Ectodermal cell (in vitro differentiated cells): Measurements from ENCODE around the gene HMCN2.

Source experiments
- H3K27ac ChIP-seq: 2 replicates; pipeline ENCODE4 v1.7.0; 2013; ENCODE audit warnings: mild to moderate bottlenecking, low read depth, low read length; ENCODE audit not compliant: insufficient read depth, poor library complexity, severe bottlenecking
- H3K27me3 ChIP-seq: 2 replicates; pipeline ENCODE4 v1.7.0; 2013; ENCODE audit warnings: mild to moderate bottlenecking, low read length; ENCODE audit not compliant: insufficient read depth, control insufficient read depth, poor library complexity, severe bottlenecking
- H3K36me3 ChIP-seq: one replicate; pipeline ENCODE4 v1.7.0; 2013; ENCODE audit warnings: low read length; ENCODE audit not compliant: control insufficient read depth, insufficient read depth
- H3K4me1 ChIP-seq: one replicate; pipeline ENCODE4 v1.7.0; 2013; ENCODE audit warnings: low read length; ENCODE audit not compliant: control insufficient read depth, insufficient read depth
- H3K4me3 ChIP-seq: 2 replicates; pipeline ENCODE4 v1.7.0; 2013; ENCODE audit warnings: low read depth, low read length, control low read depth; ENCODE audit not compliant: insufficient read depth
- H3K9me3 ChIP-seq: 2 replicates; pipeline ENCODE4 v1.7.0; 2013; ENCODE audit warnings: mild to moderate bottlenecking, low read length, moderate library complexity; ENCODE audit not compliant: control insufficient read depth
- WGBS, 2 experiments: methylation state at CpG; one replicate each; pipeline ENCODE4 v1.1.7; 2013; ENCODE audit warnings: missing lambda C conversion rate in 2 of 2; 5-methylcytosine and 5-hydroxymethylcytosine counted together

Gene HMCN2

GRCh38 chr9:130283539-130284248 is 18.1 kb downstream of the HMCN2 start:
- H3K4me1 ChIP-seq = no peaks in the 10 kb centered on the region
- no peak overlapping the region for H3K4me3 ChIP-seq
- H3K27me3 ChIP-seq = no peaks in the 10 kb centered on the region
- H3K27ac ChIP-seq = no peak overlapping the region
- no peaks in the 10 kb centered on the region for H3K36me3 ChIP-seq
- H3K9me3 ChIP-seq = no peaks in the 10 kb centered on the region
- 90 to 91% methylated on average over 4 of the region's 4 CpGs for WGBS, 2 experiments

GRCh38 chr9:130284249-130284625 is 18.7 kb downstream of the HMCN2 start:
- Histone ChIP-seq H3K4me1 (no peaks in the 10 kb centered on the region), H3K9me3 (no peaks in the 10 kb centered on the region), H3K36me3 (no peaks in the 10 kb centered on the region), H3K27ac (no peak overlapping the region), H3K4me3 (no peak overlapping the region), H3K27me3 (no peaks in the 10 kb centered on the region)
- 83 to 85% methylated on average over 10 of the region's 10 CpGs for WGBS, 2 experiments

DNA sequence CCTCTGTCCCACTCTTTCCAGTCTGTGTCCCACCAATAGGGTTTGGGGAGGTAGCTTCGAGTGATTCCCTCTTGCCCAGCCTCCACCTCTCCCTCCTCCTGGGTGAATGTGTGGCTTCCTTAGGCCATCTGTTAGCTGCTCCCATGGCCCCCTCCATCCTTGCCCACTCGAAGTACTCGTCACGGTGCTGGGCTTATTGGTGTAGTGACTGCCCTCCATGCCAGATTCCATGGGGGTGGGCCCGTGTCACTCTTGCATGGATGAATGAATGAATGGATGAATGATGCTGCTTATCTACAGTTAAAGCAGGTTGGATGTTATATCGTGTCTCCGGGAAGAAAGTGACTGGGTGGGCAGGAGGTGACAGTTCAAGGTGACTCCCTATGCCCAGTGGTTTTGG is 19.1 kb downstream of the HMCN2 start:
- H3K9me3 ChIP-seq = no peaks in the 10 kb centered on the region
- WGBS, 2 experiments = 92 to 95% methylated on average over 7 of the region's 7 CpGs
- H3K4me3 ChIP-seq = no peak overlapping the region
- no peak overlapping the region for H3K27ac ChIP-seq
- no peaks in the 10 kb centered on the region for H3K27me3 ChIP-seq
- H3K36me3 ChIP-seq = no peaks in the 10 kb centered on the region
- no peaks in the 10 kb centered on the region for H3K4me1 ChIP-seq

GRCh38 chr9:130285271-130285670 is 19.7 kb downstream of the HMCN2 start:
- Histone ChIP-seq H3K4me3 (no peak overlapping the region), H3K36me3 (no peaks in the 10 kb centered on the region), H3K27ac (no peak overlapping the region), H3K9me3 (no peaks in the 10 kb centered on the region), H3K27me3 (no peaks in the 10 kb centered on the region), H3K4me1 (no peaks in the 10 kb centered on the region)
- WGBS, 2 experiments = 82 to 84% methylated on average over 9 of the region's 9 CpGs

- Histone ChIP-seq H3K27me3 (no peaks in the 10 kb centered on the region), H3K27ac (no peak overlapping the region)
- WGBS, 2 experiments = 90 to 91% methylated on average over 17 of the region's 17 CpGs
These were observed 20.7 kb downstream of the HMCN2 start for GRCh38 chr9:130286072-130286770.

DNA sequence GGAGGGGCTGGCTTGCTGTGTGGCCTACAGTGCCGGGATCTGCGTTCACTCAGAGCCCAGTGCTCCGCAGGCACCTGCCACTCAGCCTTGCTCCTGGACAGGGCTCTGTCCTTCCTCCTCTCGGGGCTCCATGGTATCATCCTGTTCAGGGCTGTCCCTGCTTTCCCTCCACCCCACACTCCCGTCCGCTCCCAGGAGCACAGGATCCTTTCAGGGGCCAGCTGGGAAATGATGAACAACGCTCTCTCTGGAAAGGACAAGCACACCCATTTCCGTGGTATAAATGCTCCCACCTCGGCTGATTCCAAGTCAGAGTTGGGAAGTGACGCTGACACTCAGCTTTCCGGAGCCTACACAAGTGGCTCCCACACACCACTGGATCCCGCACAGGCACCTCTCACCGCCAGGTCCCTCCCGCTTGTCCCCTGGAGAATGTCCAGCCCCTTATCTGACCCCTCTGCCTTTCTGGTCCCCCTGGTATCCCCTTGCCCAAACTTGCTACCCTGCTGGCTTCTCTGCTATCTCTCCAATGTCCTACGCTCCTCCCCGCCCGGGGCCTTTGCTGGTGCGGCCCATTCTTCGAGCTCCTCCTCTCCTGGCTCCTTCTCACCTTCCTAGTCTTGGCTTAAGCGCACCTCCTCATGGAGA is 21.3 kb downstream of the HMCN2 start:
- Histone ChIP-seq H3K36me3 (no peaks in the 10 kb centered on the region), H3K27ac (no peak overlapping the region), H3K9me3 (no peaks in the 10 kb centered on the region), H3K4me3 (no peak overlapping the region), H3K27me3 (no peaks in the 10 kb centered on the region), H3K4me1 (no peaks in the 10 kb centered on the region)
- WGBS, 2 experiments = 91 to 94% methylated on average over 20 of the region's 20 CpGs

More at GRCh38 chr9:130286072-130286770, 20.7 kb downstream of the HMCN2 start:
- Histone ChIP-seq H3K4me1 (no peaks in the 10 kb centered on the region), H3K4me3 (no peak overlapping the region), H3K36me3 (no peaks in the 10 kb centered on the region), H3K9me3 (no peaks in the 10 kb centered on the region)

DNA sequence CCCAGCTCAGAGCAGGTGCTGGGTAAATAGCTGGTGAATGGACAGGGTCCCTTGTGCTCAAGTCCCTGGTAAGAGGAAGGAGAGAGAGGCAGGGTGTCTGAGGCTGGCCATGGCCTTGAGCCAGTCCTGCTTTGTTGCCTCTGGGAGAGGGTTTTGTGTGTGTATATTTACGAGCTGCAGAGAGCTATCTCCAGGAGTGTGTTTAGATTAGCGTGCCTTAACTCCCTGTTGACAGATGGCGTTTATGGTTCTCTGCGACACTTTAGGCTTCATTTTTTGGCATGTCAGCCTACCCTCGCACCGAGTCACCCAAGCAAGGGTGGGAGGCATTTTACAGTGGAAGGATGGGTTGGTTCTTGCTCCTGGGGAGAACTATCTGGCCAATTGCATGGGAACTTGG is 22.2 kb downstream of the HMCN2 start:
- no peak overlapping the region for H3K4me3 ChIP-seq
- H3K27me3 ChIP-seq = no peaks in the 10 kb centered on the region
- no peaks in the 10 kb centered on the region for H3K36me3 ChIP-seq
- H3K27ac ChIP-seq = no peak overlapping the region
- no peaks in the 10 kb centered on the region for H3K9me3 ChIP-seq
- WGBS, 2 experiments = 95% methylated on average over 6 of the region's 6 CpGs
- no peaks in the 10 kb centered on the region for H3K4me1 ChIP-seq

GRCh38 chr9:130288393-130288792 is 22.8 kb downstream of the HMCN2 start:
- no peaks in the 10 kb centered on the region for H3K4me1 ChIP-seq
- WGBS, 2 experiments = 88 to 90% methylated on average over 6 of the region's 6 CpGs
- H3K27me3 ChIP-seq = no peaks in the 10 kb centered on the region

DNA sequence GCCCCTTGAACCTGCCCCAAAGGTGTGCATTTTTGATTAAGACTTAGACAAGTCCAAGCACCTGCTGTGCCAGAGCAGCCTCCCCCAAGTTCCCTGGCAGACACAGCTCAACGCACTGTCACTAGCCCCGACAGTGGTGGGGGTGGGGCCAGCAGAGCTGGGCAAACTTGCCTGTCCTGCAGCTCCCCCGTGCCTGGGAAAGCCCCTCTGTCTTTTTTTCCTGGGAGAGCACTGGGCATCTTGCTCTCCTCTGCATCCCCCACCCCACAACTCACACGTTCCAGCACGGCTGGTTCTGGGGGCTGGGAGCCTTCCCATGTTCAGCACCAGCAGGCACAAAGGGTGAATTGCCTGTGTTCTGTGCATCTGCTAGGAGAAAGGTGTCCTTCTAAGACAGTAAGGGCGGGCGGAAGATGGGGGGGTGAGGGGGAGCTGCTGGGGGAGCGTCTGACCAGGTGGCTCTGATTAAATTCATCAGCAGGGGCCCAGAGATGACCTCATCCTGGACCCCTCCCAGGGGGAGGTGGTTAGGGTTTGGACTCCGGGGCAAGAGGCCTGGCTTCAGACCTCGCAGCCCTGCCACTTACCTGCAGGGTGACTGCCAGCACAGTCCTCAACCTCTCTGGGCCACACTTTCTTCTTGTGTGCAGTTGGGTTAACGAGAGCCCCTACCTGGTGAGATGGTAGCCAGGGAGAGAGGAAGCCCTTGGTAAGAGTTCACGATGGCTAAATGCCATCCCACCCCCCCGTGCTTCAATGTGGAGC is 23.5 kb downstream of the HMCN2 start:
- 55 to 64% methylated on average over 13 of the region's 13 CpGs for WGBS, 2 experiments
- Histone ChIP-seq H3K4me3 (no peak overlapping the region), H3K4me1 (no peaks in the 10 kb centered on the region), H3K36me3 (no peaks in the 10 kb centered on the region), H3K27ac (no peak overlapping the region), H3K9me3 (no peaks in the 10 kb centered on the region), H3K27me3 (no peaks in the 10 kb centered on the region)

More at GRCh38 chr9:130288393-130288792, 22.8 kb downstream of the HMCN2 start:
- H3K36me3 ChIP-seq = no peaks in the 10 kb centered on the region
- no peak overlapping the region for H3K27ac ChIP-seq
- no peak overlapping the region for H3K4me3 ChIP-seq
- H3K9me3 ChIP-seq = no peaks in the 10 kb centered on the region
